ENCODE results near the gene SETD4.

Gene SETD4

DNA sequence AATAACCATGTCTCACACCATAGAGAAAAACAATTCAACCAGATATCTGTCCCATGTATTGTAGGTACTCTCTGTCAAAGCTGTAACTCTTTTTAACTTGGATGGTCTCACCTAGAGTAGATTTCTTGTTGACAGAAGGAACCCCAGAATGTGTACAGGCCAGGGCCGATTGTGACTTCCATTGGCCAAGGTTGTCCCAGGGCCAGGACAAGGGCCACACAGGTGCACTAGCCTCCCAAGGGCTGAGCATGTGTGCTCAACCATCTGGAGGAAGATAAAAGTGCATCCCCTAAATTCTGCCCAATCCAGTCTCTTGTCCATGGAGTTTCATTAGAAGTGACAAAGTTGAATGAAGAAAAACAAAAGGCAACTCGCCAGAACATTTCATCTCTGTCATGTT, 51.8 kb downstream of the SETD4 start:
- DNase-seq (ENCODE audit: low spot score): no peak

DNA sequence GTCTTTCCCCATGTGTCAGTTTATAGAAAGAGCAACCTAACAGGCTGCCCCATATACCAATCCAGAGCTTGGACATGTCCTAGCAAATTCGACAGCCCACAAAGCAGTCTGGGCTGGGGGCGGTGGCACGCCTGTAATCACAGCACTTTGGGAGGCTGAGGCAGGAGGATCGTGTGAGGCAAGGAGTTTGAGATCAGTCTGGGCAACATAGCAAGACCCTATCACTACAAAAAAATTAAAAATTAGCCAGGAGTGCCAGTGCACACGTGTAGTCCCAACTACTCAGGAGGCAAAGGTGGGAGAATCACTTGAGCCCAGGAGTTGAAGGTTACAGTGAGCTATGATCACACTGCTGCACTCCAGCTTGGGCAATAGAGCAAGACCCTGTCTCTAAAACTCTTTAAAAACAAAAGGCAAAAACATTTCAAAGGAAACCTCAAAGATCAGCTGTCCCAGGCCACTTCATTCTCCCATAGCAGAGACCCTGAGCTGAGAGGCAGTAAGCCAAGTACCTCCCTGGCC, 54.4 kb downstream of the SETD4 start:
- no peak for DNase-seq (ENCODE audit: low spot score)

DNA sequence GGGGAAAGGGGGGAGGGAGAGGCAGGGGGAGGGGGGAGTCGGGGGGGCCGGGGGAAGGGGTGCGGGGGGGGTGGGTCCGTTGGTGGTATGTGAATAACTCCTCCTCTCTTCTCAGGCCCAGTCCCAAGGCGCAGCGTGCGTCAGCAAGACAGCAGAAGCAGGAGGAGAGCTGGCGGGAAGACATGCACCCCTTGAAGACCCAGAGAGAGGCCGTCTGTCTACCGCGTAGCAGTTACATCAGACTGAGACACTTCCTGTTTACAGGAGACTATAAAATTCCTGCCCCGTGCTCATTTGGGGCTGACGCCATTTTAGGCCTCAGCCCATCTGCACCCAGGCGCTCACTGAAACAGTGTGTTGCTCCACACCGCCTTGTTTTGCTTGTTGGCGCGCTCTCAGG, 55.3 kb downstream of the SETD4 start:
- peak; percentile 32 for DNase-seq (ENCODE audit: low spot score)

DNA sequence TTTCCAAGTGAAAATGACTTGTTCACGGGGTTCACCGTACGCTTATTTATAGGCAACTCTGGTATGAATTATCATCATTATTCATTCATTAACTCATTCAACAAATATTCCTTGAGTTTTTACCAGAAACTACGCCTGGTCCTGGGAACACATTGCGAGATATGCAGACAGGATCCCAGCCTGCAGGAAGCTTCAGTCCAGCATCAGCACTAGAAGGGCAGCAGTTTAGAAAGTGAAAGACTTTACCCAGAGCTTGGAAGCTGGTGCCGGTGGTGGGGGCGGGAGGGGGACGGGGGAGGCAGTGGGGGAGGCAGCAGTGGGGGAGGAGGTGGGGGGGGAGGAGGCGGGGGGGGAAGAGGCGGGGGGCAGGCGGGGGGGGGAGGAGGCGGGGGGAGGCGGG, 55.9 kb downstream of the SETD4 start:
- DNase-seq (ENCODE audit: low spot score): no peak

DNA sequence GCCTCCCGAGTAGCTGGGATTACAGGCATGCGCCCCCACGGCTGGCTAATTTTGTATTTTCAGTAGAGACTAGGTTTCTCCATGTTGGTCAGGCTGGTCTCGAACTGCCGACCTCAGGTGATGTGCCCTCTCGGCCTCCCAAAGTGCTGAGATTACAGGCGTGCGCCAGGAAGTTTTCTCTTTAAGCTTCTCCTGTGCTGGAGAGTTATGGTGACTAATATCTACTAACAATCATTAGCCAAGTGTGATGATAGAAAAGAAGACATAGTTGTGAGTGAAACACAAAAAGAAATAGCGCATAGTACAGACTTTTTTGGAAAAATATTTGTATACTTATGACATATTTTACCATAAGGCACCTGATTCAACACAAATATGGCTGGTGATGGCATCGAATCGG, 56.5 kb downstream of the SETD4 start:
- no peak for DNase-seq (ENCODE audit: low spot score)

DNA sequence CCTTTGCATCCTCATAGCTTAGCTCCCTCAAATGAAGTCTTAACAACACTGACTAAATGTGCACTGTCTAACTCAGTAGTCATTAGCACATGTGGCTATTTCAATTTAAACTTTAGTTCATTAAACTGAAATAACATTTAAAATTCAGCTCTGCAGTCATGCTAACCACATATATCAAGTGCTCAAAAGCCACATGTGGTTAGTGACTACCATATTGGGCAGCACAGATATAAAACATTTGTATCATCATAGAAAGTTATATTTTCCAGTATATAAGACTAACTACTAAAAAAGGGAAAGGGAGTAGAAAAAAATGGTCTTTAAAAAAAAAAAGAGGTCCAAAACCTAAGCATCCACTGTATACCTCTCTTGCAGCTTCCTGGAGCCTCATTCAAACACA, 64.1 kb downstream of the SETD4 start:
- DNase-seq (ENCODE audit: low spot score): no peak

DNA sequence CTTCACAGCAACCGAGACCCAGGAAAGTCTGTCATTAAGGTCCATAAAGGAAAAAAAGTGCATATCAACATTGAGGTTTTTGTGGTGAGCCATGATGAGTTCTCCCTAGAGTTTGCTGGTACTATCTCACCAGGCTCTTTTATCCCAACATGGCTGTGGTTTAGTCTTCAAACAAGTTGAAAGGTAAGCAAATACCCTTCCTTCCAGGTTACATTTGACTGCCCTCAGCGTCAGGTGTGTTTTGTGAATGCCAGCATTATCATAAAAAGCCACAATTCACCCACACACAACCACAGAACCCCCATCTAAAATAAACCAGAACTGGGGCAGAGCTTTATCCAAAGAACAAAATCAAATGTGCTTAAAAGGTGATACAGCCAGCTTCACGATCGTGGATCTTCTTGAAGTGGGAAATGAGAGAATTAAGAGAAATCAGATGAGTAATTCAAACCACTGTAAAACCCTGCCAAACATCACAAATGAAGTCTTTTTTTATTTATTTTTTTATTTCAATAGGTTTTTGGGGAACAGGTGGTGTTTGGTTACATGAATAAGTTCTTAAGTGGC, 64.7 kb downstream of the SETD4 start:
- DNase-seq (ENCODE audit: low spot score): no peak

DNA sequence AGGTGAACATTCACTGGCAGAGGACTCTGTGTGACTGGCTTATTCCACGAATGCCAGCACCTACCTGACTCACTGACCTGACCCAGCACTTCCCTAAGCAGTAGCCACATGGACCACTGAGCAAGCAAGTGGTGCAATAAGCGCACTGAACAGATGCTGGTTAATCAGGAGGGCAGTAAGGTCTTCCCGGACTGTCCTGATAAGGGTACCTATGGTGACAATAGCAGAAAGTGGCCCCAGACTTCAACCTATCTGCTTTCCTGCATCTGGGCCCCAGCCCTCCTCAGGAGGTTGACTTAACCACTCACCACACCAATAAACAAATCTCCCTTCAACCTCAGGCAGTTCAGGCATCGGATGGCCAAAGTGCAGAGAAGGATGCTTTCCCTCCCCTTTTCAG, 65.7 kb downstream of the SETD4 start:
- DNase-seq (ENCODE audit: low spot score): no peak

DNA sequence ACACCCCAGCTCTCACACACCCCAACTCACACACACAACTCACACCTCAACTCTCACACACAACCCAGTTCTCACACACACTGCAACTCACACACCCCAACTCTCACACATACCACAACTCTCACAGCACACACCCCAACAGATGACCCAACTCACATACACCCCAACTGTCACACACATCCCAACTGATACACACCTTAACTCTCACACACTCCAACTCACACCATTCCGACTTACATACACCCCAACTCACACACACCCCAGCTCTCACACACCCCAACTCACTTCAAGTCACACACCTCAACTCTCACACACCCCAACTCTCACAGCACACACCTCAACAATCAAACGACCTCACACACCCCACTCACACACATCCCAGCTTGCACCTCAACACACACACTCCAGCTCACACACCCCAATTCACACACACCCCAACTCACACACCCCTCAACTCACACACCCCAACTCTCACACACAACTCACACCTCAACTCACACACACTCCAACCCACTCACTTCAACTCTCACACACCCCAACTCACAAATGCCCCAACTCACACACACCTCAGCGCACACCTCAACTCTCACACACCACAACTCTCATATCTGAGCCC, 66.3 kb downstream of the SETD4 start:
- no peak for DNase-seq (ENCODE audit: low spot score)

DNA sequence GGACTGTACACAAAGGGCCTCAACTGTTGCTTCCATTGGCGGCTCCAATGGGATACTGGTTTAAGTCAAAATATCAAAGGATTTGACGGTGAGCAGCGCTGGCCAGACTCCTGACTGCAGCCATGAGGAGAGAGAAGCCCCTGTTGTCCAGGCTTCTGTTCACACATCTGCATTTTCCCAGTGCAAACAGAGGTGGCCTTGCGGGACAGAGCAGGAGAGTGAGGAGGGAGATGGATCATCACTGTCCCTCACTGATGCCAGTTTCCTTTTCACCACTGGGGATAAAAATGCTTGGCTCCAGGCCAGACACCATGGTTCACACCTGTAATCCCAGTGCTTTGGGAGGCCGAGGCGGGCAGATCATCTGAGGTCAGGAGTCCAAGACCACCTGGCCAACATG, 69.2 kb downstream of the SETD4 start:
- no peak for DNase-seq (ENCODE audit: low spot score)

DNA sequence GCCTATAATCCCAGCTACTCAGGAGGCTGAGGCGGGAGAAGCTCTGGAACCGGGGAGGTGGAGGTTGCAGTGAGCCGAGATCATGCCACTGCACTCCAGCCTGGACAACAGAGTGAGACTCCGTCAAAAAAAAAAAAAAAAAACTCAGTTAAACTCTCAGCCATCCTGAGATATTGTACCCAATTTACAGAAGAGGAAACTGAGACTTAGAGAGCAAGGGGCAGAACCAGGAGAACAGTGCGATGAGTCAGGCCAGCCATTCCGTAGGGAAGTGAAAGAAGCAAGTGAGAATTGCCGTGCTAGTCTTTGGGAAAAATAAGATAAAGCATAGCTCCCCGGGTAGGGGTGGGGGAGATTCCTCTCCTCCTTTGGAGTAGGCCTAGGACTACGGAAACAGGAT, 69.7 kb downstream of the SETD4 start:
- DNase-seq (ENCODE audit: low spot score): no peak

DNA sequence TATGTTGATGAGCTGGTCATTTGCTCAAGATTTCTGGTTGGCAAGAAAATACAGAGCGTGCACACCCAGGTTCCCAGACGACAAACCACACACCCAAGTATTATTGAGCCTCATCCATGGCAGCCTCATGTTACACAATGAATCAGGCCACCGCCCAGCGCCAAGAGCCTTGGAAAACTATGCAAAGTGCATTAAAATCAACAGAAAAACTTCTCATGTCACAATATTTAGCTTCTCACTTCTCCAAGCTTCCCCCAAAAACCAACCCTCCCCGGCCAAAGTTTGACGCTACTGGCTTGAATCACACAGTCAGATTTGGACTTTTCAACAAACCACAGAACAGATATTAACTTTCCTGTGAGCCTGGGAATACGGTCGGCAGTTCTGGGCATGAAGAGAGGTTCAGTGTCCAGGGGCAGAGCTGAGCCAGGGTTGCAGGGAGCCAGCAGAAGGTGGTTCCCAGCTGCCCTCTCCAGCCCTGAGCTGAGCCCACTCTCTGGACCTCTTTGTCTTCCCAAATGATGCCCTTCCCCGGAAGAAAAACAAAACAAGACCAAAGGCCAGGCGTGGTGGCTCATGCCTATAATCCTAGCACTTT, 71.1 kb downstream of the SETD4 start:
- DNase-seq (ENCODE audit: low spot score): no peak

DNA sequence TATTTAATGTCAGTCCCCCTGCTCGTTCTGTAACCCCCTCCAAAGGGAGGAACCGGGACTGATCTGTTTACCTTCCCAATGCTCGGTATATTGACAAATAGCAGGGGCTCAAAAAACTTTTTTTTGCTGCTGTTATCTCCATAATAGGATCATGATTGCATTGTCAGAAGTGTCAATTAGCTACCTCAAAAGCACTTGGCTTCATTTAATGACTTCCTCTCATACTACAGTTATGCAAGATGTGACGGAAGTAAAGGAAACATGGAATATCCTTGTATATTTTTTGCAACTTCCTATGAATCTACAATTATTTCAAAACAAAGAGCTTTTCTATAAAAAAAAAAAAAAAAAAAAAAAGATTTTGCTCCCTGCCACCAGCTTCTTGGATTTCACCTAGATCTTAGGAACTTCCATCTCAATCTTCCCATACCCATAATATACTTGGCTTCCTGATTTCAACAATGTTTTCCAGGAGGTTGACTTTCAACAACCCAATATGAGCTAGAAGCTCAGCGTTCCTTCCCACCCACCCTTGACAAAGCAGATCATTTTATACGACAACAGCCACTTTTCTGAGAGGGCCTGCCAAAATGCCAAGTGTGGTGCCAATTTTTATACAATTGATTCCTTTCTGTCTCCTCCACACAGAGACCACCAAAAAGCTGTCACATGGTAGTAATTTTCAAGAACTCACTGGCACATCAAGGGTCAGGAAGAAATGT, 71.7 kb downstream of the SETD4 start:
- DNase-seq (ENCODE audit: low spot score): no peak

DNA sequence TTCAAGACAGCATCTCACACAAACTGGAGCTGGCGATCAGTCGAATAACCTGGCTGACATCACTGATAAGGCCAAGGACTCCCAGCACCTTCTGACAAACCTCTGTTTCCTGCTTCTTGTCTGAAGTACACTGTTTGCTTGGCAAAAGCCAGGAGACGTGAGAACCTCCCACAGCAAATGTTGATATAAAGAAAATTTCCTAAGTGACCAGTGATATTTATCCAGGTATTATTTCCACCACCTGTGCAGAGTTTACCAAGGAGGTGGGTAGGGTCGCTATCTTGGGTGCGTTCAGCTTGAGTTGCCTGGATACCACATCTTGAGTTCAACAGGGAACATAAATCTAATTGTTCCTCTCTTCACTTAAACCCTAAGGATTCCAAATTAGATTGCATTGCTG, 72.9 kb downstream of the SETD4 start:
- no peak for DNase-seq (ENCODE audit: low spot score)

DNA sequence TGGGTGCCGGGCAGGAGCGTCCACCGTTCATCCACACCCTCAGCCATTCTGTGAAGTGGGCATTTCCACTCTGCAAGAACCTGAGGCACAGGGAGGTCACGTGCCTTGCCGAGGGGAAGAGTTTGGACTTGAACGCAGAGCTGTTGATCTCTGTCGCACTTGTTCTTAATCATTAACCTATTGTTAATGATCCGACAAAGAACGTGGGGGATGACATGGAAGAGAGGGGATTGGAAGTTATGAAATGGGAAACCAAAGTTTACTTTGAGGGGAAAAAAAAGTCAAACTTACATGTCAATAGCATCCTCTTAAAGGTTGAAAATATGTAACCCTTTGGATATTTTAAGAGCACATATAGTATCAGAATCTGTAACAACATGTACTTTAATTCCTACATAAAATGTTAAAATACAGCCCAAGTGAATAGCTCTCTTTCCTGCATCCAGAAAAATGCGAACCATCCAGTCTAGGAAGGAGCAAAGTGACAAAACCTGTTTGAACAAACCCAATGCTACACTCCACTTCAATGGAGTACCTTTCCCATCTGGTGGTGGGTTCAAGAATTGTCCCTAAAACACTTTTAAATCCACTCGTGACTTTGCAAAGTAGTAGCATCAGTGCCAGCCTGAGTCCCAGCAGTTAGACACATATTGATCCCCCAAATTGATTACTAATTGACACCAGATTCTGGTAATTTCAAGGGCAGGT, 75.5 kb downstream of the SETD4 start:
- no peak for DNase-seq (ENCODE audit: low spot score)

Small RNAs within 50 kb of the gene (small RNA-seq; reads per million reads assigned to genes)
- 0 reads per million in 2 experiments for gene RNU6-992P
